GM12872 (cell line): ENCODE results near the gene PPP1R2.

Experiments
- CTCF ChIP-seq: IDR thresholded peaks from 3 replicates; pipeline ENCODE4 v1.5.1; 2011; ENCODE audit warnings: low read depth, mild to moderate bottlenecking, low read length, moderate library complexity; ENCODE audit not compliant: insufficient read depth

The PPP1R2 gene

GRCh38 chr3:195544634-195545033, 1.5 kb upstream of the PPP1R2 start:
- TF ChIP-seq CTCF = no peak

- no peak for TF ChIP-seq CTCF
Measured at GRCh38 chr3:195544230-195544536, 1.1 kb upstream of the PPP1R2 start.

GRCh38 chr3:195543500-195544229, 540 bp upstream of the PPP1R2 start:
- no peak for TF ChIP-seq CTCF

- no peak for TF ChIP-seq CTCF
Measured at GRCh38 chr3:195542316-195542697, 818 bp downstream of the PPP1R2 start.

- TF ChIP-seq CTCF = no peak
Measured at GRCh38 chr3:195540511-195540910, 2.6 kb downstream of the PPP1R2 start.

- TF ChIP-seq CTCF = no peak
Measured at GRCh38 chr3:195540027-195540426, 3.1 kb downstream of the PPP1R2 start.

- TF ChIP-seq CTCF = no peak
Measured at GRCh38 chr3:195539479-195539878, 3.6 kb downstream of the PPP1R2 start.
